Urinary bladder (tissue), 4 donors: ENCODE measurements around the gene RIPK4. TPM values are rescaled to one million over a fixed set of nuclear protein-coding genes. Genes with fewer than 3 reads are reported as not detected.

Experiments
- DNase-seq: peaks from one replicate; pipeline ENCODE4 v3.0.0-alpha.2; 2015; ENCODE audit errors: extremely low spot score
- H3K27ac ChIP-seq: one replicate; pipeline ENCODE4 v1.5.1; 2013; ENCODE audit warnings: low read depth, mild to moderate bottlenecking, moderate library complexity
- H3K36me3 ChIP-seq: one replicate; pipeline ENCODE4 v1.6.1; 2013; ENCODE audit warnings: mild to moderate bottlenecking, moderate library complexity; ENCODE audit not compliant: insufficient read depth
- H3K4me1 ChIP-seq: one replicate; pipeline ENCODE4 v1.6.1; 2013; ENCODE audit warnings: mild to moderate bottlenecking, moderate library complexity; ENCODE audit not compliant: insufficient read depth
- H3K4me3 ChIP-seq: one replicate; pipeline ENCODE4 v1.5.1; 2013; ENCODE audit warnings: low read depth, low read length
- WGBS: extraction: QIAGEN DNeasy Blood & Tissue Kit; methylation state at CpG from one replicate; pipeline ENCODE4 v1.1.7; 2013; 5-methylcytosine and 5-hydroxymethylcytosine counted together
- polyA plus RNA-seq: library from polyadenylated mRNA; stranded (reverse); fragments of 200-250 nt; gene quantifications from one replicate; pipeline ENCODE4 v1.2.3, GENCODE V29; 2013
- total RNA-seq: library from RNA; depleted of rRNA; stranded (reverse); fragments of >200 nt; gene quantifications from one replicate; pipeline ENCODE4 v1.2.3, GENCODE V29; 2014
- donor health status: healthy with polysubstance abuse.
- donor health status: healthy.

RIPK4 gene
- total and polyA plus RNA-seq, 2 donors = 2.7 to 8.8 TPM

GRCh38 chr21:41711416-41712007 lies 55.3 kb downstream of the RIPK4 start:
- Histone ChIP-seq H3K27ac (no peak overlapping the region), H3K4me1 (no peaks in the 10 kb centered on the region), H3K36me3 (no peaks in the 10 kb centered on the region), H3K4me3 (no peak overlapping the region)
- DNase-seq = no peak
- WGBS = 65% methylated on average over 13 of the region's 13 CpGs

GRCh38 chr21:41710823-41711160 lies 56.1 kb downstream of the RIPK4 start:
- WGBS = 72% methylated on average over 8 of the region's 8 CpGs
- no peak for DNase-seq
- H3K36me3 ChIP-seq = no peaks in the 10 kb centered on the region
- no peak overlapping the region for H3K27ac ChIP-seq
- no peaks in the 10 kb centered on the region for H3K4me1 ChIP-seq
- H3K4me3 ChIP-seq = no peak overlapping the region

- Histone ChIP-seq H3K4me1 (no peaks in the 10 kb centered on the region), H3K4me3 (no peak overlapping the region), H3K36me3 (no peaks in the 10 kb centered on the region), H3K27ac (no peak overlapping the region)
- 85% methylated on average over 12 of the region's 12 CpGs for WGBS
- no peak for DNase-seq
Measured at GRCh38 chr21:41709965-41710822, 56.7 kb downstream of the RIPK4 start.

- Histone ChIP-seq H3K27ac (no peak overlapping the region), H3K4me3 (no peak overlapping the region), H3K36me3 (no peaks in the 10 kb centered on the region), H3K4me1 (no peaks in the 10 kb centered on the region)
- 71% methylated on average over 7 of the region's 7 CpGs for WGBS
- no peak for DNase-seq
Measured at GRCh38 chr21:41709166-41709565, 57.7 kb downstream of the RIPK4 start.

GRCh38 chr21:41707960-41708330 lies 58.9 kb downstream of the RIPK4 start:
- no peaks in the 10 kb centered on the region for H3K4me1 ChIP-seq
- H3K36me3 ChIP-seq = no peaks in the 10 kb centered on the region
- H3K4me3 ChIP-seq = no peak overlapping the region
- no peak overlapping the region for H3K27ac ChIP-seq
- no peak for DNase-seq

- peak overlapping the region; percentile 18 for H3K27ac ChIP-seq
- no peaks in the 10 kb centered on the region for H3K4me1 ChIP-seq
- no peak overlapping the region for H3K4me3 ChIP-seq
- 47% methylated on average over 6 of the region's 6 CpGs for WGBS
- H3K36me3 ChIP-seq = no peaks in the 10 kb centered on the region
- no peak for DNase-seq
Measured at GRCh38 chr21:41707231-41707959, 59.5 kb downstream of the RIPK4 start.

GRCh38 chr21:41706678-41707077 lies 60.2 kb downstream of the RIPK4 start:
- no peaks in the 10 kb centered on the region for H3K4me1 ChIP-seq
- H3K27ac ChIP-seq = no peak overlapping the region
- no peak overlapping the region for H3K4me3 ChIP-seq
- DNase-seq = no peak
- 60% methylated on average over 3 of the region's 3 CpGs for WGBS
- no peaks in the 10 kb centered on the region for H3K36me3 ChIP-seq

GRCh38 chr21:41706263-41706639 lies 60.6 kb downstream of the RIPK4 start:
- Histone ChIP-seq H3K27ac (no peak overlapping the region), H3K4me3 (no peak overlapping the region), H3K4me1 (no peaks in the 10 kb centered on the region), H3K36me3 (no peaks in the 10 kb centered on the region)
- DNase-seq = no peak
- WGBS = 63% methylated on average over 4 of the region's 4 CpGs

- Histone ChIP-seq H3K4me3 (no peak overlapping the region), H3K27ac (no peak overlapping the region), H3K36me3 (no peaks in the 10 kb centered on the region), H3K4me1 (no peaks in the 10 kb centered on the region)
- no peak for DNase-seq
- 86% methylated on average over 16 of the region's 16 CpGs for WGBS
Measured at GRCh38 chr21:41705546-41706262, 61.1 kb downstream of the RIPK4 start.

GRCh38 chr21:41703857-41704501 lies 62.9 kb downstream of the RIPK4 start:
- H3K27ac ChIP-seq = no peak overlapping the region
- WGBS = 65% methylated on average over 18 of the region's 18 CpGs
- no peak for DNase-seq
- H3K4me3 ChIP-seq = no peak overlapping the region
- no peaks in the 10 kb centered on the region for H3K4me1 ChIP-seq
- H3K36me3 ChIP-seq = no peaks in the 10 kb centered on the region

- Histone ChIP-seq H3K4me3 (no peak overlapping the region), H3K27ac (no peak overlapping the region), H3K4me1 (no peaks in the 10 kb centered on the region), H3K36me3 (no peaks in the 10 kb centered on the region)
- WGBS = 84% methylated on average over 10 of the region's 10 CpGs
- DNase-seq = no peak
Measured at GRCh38 chr21:41701749-41702148, 65.1 kb downstream of the RIPK4 start.

GRCh38 chr21:41699311-41699710 lies 67.5 kb downstream of the RIPK4 start:
- Histone ChIP-seq H3K36me3 (no peaks in the 10 kb centered on the region), H3K4me3 (no peak overlapping the region), H3K4me1 (no peaks in the 10 kb centered on the region), H3K27ac (no peak overlapping the region)
- WGBS = 82% methylated on average over 10 of the region's 10 CpGs
- no peak for DNase-seq

GRCh38 chr21:41698071-41698470 lies 68.8 kb downstream of the RIPK4 start:
- 92% methylated on average over 11 of the region's 11 CpGs for WGBS
- H3K36me3 ChIP-seq = no peaks in the 10 kb centered on the region
- H3K27ac ChIP-seq = no peak overlapping the region
- H3K4me3 ChIP-seq = no peak overlapping the region
- H3K4me1 ChIP-seq = no peaks in the 10 kb centered on the region
- DNase-seq = no peak
